ENCODE results near the gene LRPAP1.
"Not testable (repeated sequence)": the region's sequence is repeated elsewhere in the genome, so short reads cannot be mapped to it uniquely, and the experiment has no call there.

The LRPAP1 gene

GRCh38 chr4:3460926-3461325, 71.3 kb downstream of the LRPAP1 start:
- Histone ChIP-seq H3K9me3 (ENCODE audit: control extremely low read depth in 1 of 5, control insufficient read depth in 4 of 5, insufficient read depth in 2 of 5, low read depth in 1 of 5, low read length in 4 of 5) (peaks cover 0 to 11% (median 6%) of the 10 kb centered on the region in 5 experiments), H3K27me3 (replicated peaks in 2 of 5; ENCODE audit: control insufficient read depth in 4 of 5, insufficient read depth in 5 of 5, low read length in 4 of 5) (peaks cover 0 to 57% (median 10%) of the 10 kb centered on the region in 5 experiments), H3K36me3 (ENCODE audit: control insufficient read depth in 4 of 4, insufficient read depth in 4 of 4, low read length in 3 of 4) (no peaks in the 10 kb centered on the region), H3K4me1 (ENCODE audit: control extremely low read depth in 1 of 4, control insufficient read depth in 4 of 4, insufficient read depth in 4 of 4, low read length in 3 of 4) (peaks cover 0 to 4% (median 2%) of the 10 kb centered on the region in 4 experiments), H3K27ac (ENCODE audit: insufficient read depth in 1 of 2, low read depth in 1 of 2, low read length in 2 of 2, poor library complexity in 1 of 2, severe bottlenecking in 2 of 2) (no peak overlapping the region), H3K4me3 (ENCODE audit: control insufficient read depth in 1 of 7, extremely low read depth in 1 of 7, insufficient read depth in 4 of 7, low read depth in 2 of 7, low read length in 6 of 7) (no peak overlapping the region)
- ChIA-PET CTCF (no interaction called here), POLR2A (no interaction called here)
- no peak for DNase-seq
- WGBS (ENCODE audit: insufficient coverage): 94% methylated on average over 5 of the region's 5 CpGs

DNA sequence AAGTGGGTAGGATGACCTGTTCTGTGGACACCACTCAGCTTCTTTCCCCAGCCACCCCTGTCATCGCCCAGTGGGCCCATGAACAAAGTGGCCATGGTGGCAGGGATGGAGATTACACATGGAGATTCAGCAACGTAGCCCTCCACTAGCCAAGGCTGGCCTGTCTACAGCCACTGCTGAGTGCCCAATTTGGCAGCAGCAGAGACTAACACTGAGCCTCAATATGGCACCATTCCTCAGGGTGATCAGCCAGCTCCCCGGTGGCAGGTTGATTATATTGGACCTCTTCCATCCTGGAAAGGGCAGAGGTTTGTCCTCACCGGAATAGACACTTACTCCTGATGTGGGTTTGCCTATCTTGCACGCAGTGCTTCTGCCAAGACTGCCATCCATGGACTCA, 73.1 kb downstream of the LRPAP1 start:
- POLR2A ChIA-PET; H3K27ac ChIP-seq (ENCODE audit: insufficient read depth in 1 of 2, low read depth in 1 of 2, low read length in 2 of 2, poor library complexity in 1 of 2, severe bottlenecking in 2 of 2); DNase-seq; H3K4me1 ChIP-seq (ENCODE audit: control extremely low read depth in 1 of 4, control insufficient read depth in 4 of 4, insufficient read depth in 4 of 4, low read length in 3 of 4); H3K36me3 ChIP-seq (ENCODE audit: control insufficient read depth in 4 of 4, insufficient read depth in 4 of 4, low read length in 3 of 4); H3K4me3 ChIP-seq (ENCODE audit: control insufficient read depth in 1 of 7, extremely low read depth in 1 of 7, insufficient read depth in 4 of 7, low read depth in 2 of 7, low read length in 6 of 7): not testable (repeated sequence)
- Histone ChIP-seq H3K27me3 (replicated peaks in 2 of 5; ENCODE audit: control insufficient read depth in 4 of 5, insufficient read depth in 5 of 5, low read length in 4 of 5) (peaks cover 0 to 39% (median 10%) of the 10 kb centered on the region in 5 experiments), H3K9me3 (ENCODE audit: control extremely low read depth in 1 of 5, control insufficient read depth in 4 of 5, insufficient read depth in 2 of 5, low read depth in 1 of 5, low read length in 4 of 5) (peaks cover 0 to 20% (median 16%) of the 10 kb centered on the region in 5 experiments)
- WGBS (ENCODE audit: insufficient coverage): 88% methylated on average over 4 of the region's 5 CpGs
- CTCF ChIA-PET: interaction anchor here (1.6 kb wide), 1 partner anchor 21 kb away, joined by 4 read pairs; no protein-coding TSS in a partner anchor

GRCh38 chr4:3458371-3458770, 73.9 kb downstream of the LRPAP1 start:
- H3K4me3 ChIP-seq (ENCODE audit: control insufficient read depth in 1 of 7, extremely low read depth in 1 of 7, insufficient read depth in 4 of 7, low read depth in 2 of 7, low read length in 6 of 7): no peak overlapping the region
- ChIA-PET CTCF (interaction anchor here (1.6 kb wide), 1 partner anchor 22 kb away, joined by 4 read pairs; no protein-coding TSS in a partner anchor), POLR2A (no interaction called here)
- H3K27ac ChIP-seq (ENCODE audit: insufficient read depth in 1 of 2, low read depth in 1 of 2, low read length in 2 of 2, poor library complexity in 1 of 2, severe bottlenecking in 2 of 2): no peak overlapping the region
- no peaks in the 10 kb centered on the region for H3K36me3 ChIP-seq (ENCODE audit: control insufficient read depth in 4 of 4, insufficient read depth in 4 of 4, low read length in 3 of 4)
- peaks cover 0 to 32% (median 10%) of the 10 kb centered on the region in 5 experiments for H3K27me3 ChIP-seq (replicated peaks in 2 of 5; ENCODE audit: control insufficient read depth in 4 of 5, insufficient read depth in 5 of 5, low read length in 4 of 5)
- 95% methylated on average over 6 of the region's 6 CpGs for WGBS (ENCODE audit: insufficient coverage)
- DNase-seq: no peak
- H3K4me1 ChIP-seq (ENCODE audit: control extremely low read depth in 1 of 4, control insufficient read depth in 4 of 4, insufficient read depth in 4 of 4, low read length in 3 of 4): peaks cover 0 to 4% (median 0%) of the 10 kb centered on the region in 4 experiments
- H3K9me3 ChIP-seq (ENCODE audit: control extremely low read depth in 1 of 5, control insufficient read depth in 4 of 5, insufficient read depth in 2 of 5, low read depth in 1 of 5, low read length in 4 of 5): peaks cover 0 to 23% (median 16%) of the 10 kb centered on the region in 5 experiments

DNA sequence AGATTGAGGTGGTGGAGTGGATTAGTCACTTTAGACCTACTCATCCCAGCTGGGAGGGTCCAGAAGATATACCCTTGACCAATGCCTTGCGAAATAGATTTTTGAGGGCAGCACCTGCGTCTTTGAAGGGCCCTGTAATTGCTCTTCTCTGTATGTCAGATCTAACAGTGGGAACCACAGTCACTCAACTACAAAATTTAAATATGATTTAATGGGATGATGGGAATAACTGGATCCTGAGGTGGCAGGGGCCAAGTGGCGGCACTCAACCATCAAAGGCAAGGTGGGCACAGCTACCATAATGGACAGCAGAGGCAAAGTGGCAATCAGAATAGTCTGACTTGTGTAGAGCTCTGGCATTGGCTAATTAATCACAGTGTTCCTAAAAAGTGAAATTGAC, 76.6 kb downstream of the LRPAP1 start:
- POLR2A ChIA-PET; H3K27ac ChIP-seq (ENCODE audit: insufficient read depth in 1 of 2, low read depth in 1 of 2, low read length in 2 of 2, poor library complexity in 1 of 2, severe bottlenecking in 2 of 2); DNase-seq; H3K36me3 ChIP-seq (ENCODE audit: control insufficient read depth in 4 of 4, insufficient read depth in 4 of 4, low read length in 3 of 4); H3K4me3 ChIP-seq (ENCODE audit: control insufficient read depth in 1 of 7, extremely low read depth in 1 of 7, insufficient read depth in 4 of 7, low read depth in 2 of 7, low read length in 6 of 7); H3K27me3 ChIP-seq (replicated peaks in 2 of 5; ENCODE audit: control insufficient read depth in 4 of 5, insufficient read depth in 5 of 5, low read length in 4 of 5); CTCF ChIA-PET; H3K4me1 ChIP-seq (ENCODE audit: control extremely low read depth in 1 of 4, control insufficient read depth in 4 of 4, insufficient read depth in 4 of 4, low read length in 3 of 4): not testable (repeated sequence)
- peaks cover 0 to 23% (median 16%) of the 10 kb centered on the region in 5 experiments for H3K9me3 ChIP-seq (ENCODE audit: control extremely low read depth in 1 of 5, control insufficient read depth in 4 of 5, insufficient read depth in 2 of 5, low read depth in 1 of 5, low read length in 4 of 5)
- WGBS (ENCODE audit: insufficient coverage): 80% methylated on average over 1 of the region's 3 CpGs

Data from common myeloid progenitor, CD34-positive (primary cell).